Left ventricle myocardium inferior (tissue), 1 donor: ENCODE measurements around the gene PPM1M. TPM values are rescaled to one million over a fixed set of nuclear protein-coding genes. Genes with fewer than 3 reads are reported as not detected.

ENCODE experiments used
- DNase-seq: peaks from one replicate; pipeline ENCODE4 v3.0.0-alpha.2; 2020
- H3K27ac ChIP-seq: fragments of 200-600 bp; replicated peaks from 2 replicates; pipeline ENCODE4 v1.8.0; 2021
- H3K27me3 ChIP-seq: fragments of 200-600 bp; 2 replicates; pipeline ENCODE4 v1.8.0; 2021; ENCODE audit warnings: low read depth
- H3K36me3 ChIP-seq: fragments of 200-600 bp; 2 replicates; pipeline ENCODE4 v1.8.0; 2021
- H3K4me1 ChIP-seq: fragments of 200-600 bp; 2 replicates; pipeline ENCODE4 v1.8.0; 2021
- H3K4me3 ChIP-seq: fragments of 200-600 bp; 2 replicates; pipeline ENCODE4 v1.8.0; 2021; ENCODE audit warnings: mild to moderate bottlenecking, moderate library complexity
- H3K9me3 ChIP-seq: fragments of 200-600 bp; replicated peaks from 2 replicates; pipeline ENCODE4 v1.8.0; 2021
- CTCF ChIP-seq: fragments of 200-600 bp; IDR thresholded peaks from 2 replicates; pipeline ENCODE4 v1.8.0; 2021; ENCODE audit warnings: antibody characterized with exemption, mild to moderate bottlenecking, borderline replicate concordance
- intact Hi-C: fragments of 100-400 bp; cut with micrococcal nuclease; formaldehyde crosslinking; loops from one replicate; pipeline ENCODE4 v1.11.0; 2022
- total RNA-seq: library from RNA; stranded (reverse); fragmentation: NEBNext Ultra II Directional; extraction: Animal tissue kit (Norgen Biotek cat#: 25700); gene quantifications from one replicate; pipeline ENCODE4 v1.2.1, GENCODE V29; 2021
- donor health status: DM: no; HTN: yes; CAD: no; lungs with severe emphysema.

Gene PPM1M
- total RNA-seq, 1 donor from 2014 or later, result 9.2 TPM

- Histone ChIP-seq H3K27ac (no peak overlapping the region), H3K27me3 (no peaks in the 10 kb centered on the region), H3K4me3 (no peak overlapping the region), H3K9me3 (no peaks in the 10 kb centered on the region), H3K4me1 (peaks cover 32% of the 10 kb centered on the region), H3K36me3 (peaks cover 32% of the 10 kb centered on the region)
- DNase-seq, result no peak
- intact Hi-C loops, result no loop called here
- no peak for TF ChIP-seq CTCF
These were observed 44.4 kb downstream of the PPM1M start for GRCh38 chr3:52289747-52290595.

- no peak overlapping the region for H3K4me3 ChIP-seq
- no peak for DNase-seq
- no peak overlapping the region for H3K27ac ChIP-seq
- intact Hi-C loops, result no loop called here
- no peaks in the 10 kb centered on the region for H3K27me3 ChIP-seq
- no peaks in the 10 kb centered on the region for H3K9me3 ChIP-seq
- H3K4me1 ChIP-seq, result peaks cover 32% of the 10 kb centered on the region
- H3K36me3 ChIP-seq, result peaks cover 32% of the 10 kb centered on the region
- no peak for TF ChIP-seq CTCF
These were observed 45.3 kb downstream of the PPM1M start for GRCh38 chr3:52290596-52291507.

GRCh38 chr3:52291508-52292181 is 46.1 kb downstream of the PPM1M start:
- Histone ChIP-seq H3K36me3 (peaks cover 32% of the 10 kb centered on the region), H3K27ac (no peak overlapping the region), H3K27me3 (no peaks in the 10 kb centered on the region), H3K9me3 (no peaks in the 10 kb centered on the region), H3K4me1 (peaks cover 28% of the 10 kb centered on the region), H3K4me3 (no peak overlapping the region)
- DNase-seq, result no peak
- intact Hi-C loops, result no loop called here
- TF ChIP-seq CTCF, result peak; percentile 64

GRCh38 chr3:52292247-52293065 is 46.9 kb downstream of the PPM1M start:
- DNase-seq, result no peak
- intact Hi-C loops, result no loop called here
- peaks cover 32% of the 10 kb centered on the region for H3K36me3 ChIP-seq

More at GRCh38 chr3:52292247-52293065, 46.9 kb downstream of the PPM1M start:
- Histone ChIP-seq H3K27ac (no peak overlapping the region), H3K4me3 (no peak overlapping the region), H3K4me1 (peaks cover 20% of the 10 kb centered on the region), H3K9me3 (no peaks in the 10 kb centered on the region), H3K27me3 (no peaks in the 10 kb centered on the region)
- no peak for TF ChIP-seq CTCF
